ENCODE data around the gene CDKAL1.
"Not testable (repeated sequence)": the region's sequence is repeated elsewhere in the genome, so short reads cannot be mapped to it uniquely, and the experiment has no call there.

CDKAL1 gene

GRCh38 chr6:20811109-20811761 is 277.0 kb downstream of the CDKAL1 start:
- Histone ChIP-seq H3K4me2 (ENCODE audit: low read length) (peak overlapping the region; percentile 56), H3K9ac (ENCODE audit: low read depth, low read length) (peak overlapping the region; percentile 77), H3K9me3 (replicated peaks; ENCODE audit: low read length) (no peaks in the 10 kb centered on the region), H3K27me3 (ENCODE audit: control insufficient read depth, insufficient read depth, low read length) (no peaks in the 10 kb centered on the region), H3K4me3 (ENCODE audit: low read length) (no peak overlapping the region), H3K36me3 (ENCODE audit: insufficient read depth, low read length) (no peaks in the 10 kb centered on the region), H3K4me1 (ENCODE audit: control insufficient read depth, insufficient read depth, low read length) (peaks cover 21% of the 10 kb centered on the region)

DNA sequence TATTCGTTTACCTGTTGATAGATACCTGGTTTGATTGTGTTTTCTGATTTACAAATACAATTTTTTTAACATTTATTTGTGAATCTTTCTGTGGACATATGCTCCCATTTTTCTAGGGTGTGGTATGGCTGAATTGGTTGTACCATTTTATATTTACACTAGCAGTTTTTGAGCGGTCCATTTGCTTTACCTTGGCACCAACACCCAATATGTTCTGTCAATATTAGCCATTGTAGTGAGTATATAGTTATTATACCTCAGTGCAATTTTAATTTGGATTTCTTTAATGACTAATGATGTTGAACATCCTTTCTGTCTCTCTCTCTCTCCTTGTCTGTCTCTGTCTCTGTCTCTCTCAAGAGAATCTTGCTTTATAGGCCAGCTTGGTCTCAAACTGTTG is 278.5 kb downstream of the CDKAL1 start:
- no peaks in the 10 kb centered on the region for H3K9me3 ChIP-seq (replicated peaks; ENCODE audit: low read length)

GRCh38 chr6:20814494-20814893 is 280.2 kb downstream of the CDKAL1 start:
- Histone ChIP-seq H3K36me3 (ENCODE audit: insufficient read depth, low read length) (no peaks in the 10 kb centered on the region), H3K9me3 (replicated peaks; ENCODE audit: low read length) (no peaks in the 10 kb centered on the region), H3K9ac (ENCODE audit: low read depth, low read length) (no peak overlapping the region), H3K4me2 (ENCODE audit: low read length) (no peak overlapping the region), H3K27me3 (ENCODE audit: control insufficient read depth, insufficient read depth, low read length) (no peaks in the 10 kb centered on the region), H3K4me3 (ENCODE audit: low read length) (no peak overlapping the region), H3K4me1 (ENCODE audit: control insufficient read depth, insufficient read depth, low read length) (peaks cover 28% of the 10 kb centered on the region)

More for the DNA sequence above, 278.5 kb downstream of the CDKAL1 start:
- H3K27me3 ChIP-seq (ENCODE audit: control insufficient read depth, insufficient read depth, low read length) = no peaks in the 10 kb centered on the region
- H3K4me2 ChIP-seq (ENCODE audit: low read length) = no peak overlapping the region
- no peak overlapping the region for H3K4me3 ChIP-seq (ENCODE audit: low read length)
- no peak overlapping the region for H3K9ac ChIP-seq (ENCODE audit: low read depth, low read length)
- H3K36me3 ChIP-seq (ENCODE audit: insufficient read depth, low read length) = no peaks in the 10 kb centered on the region
- peaks cover 24% of the 10 kb centered on the region for H3K4me1 ChIP-seq (ENCODE audit: control insufficient read depth, insufficient read depth, low read length)

DNA sequence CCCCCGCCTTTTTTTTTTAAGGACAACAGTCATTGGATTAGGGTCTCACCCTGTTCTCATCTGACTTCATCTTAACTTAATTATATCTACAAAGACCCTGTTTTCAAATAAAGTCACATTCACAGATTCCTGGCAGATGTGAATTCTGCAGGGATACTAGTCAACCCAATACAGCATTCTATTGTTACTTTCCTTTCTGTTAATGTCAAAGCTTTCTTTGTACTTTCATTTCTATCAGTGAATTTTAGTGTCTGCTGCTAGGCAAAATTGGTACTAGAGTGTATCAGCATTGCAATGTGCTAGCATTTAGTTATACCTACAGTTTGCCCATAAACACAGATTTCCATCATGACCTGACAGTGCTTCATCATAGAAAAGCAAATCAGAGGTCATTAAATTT is 281.9 kb downstream of the CDKAL1 start:
- H3K9ac ChIP-seq (ENCODE audit: low read depth, low read length) = no peak overlapping the region
- H3K9me3 ChIP-seq (replicated peaks; ENCODE audit: low read length) = no peaks in the 10 kb centered on the region
- H3K4me1 ChIP-seq (ENCODE audit: control insufficient read depth, insufficient read depth, low read length) = peaks cover 21% of the 10 kb centered on the region
- H3K27me3 ChIP-seq (ENCODE audit: control insufficient read depth, insufficient read depth, low read length) = no peaks in the 10 kb centered on the region
- no peak overlapping the region for H3K4me2 ChIP-seq (ENCODE audit: low read length)
- no peaks in the 10 kb centered on the region for H3K36me3 ChIP-seq (ENCODE audit: insufficient read depth, low read length)
- H3K4me3 ChIP-seq (ENCODE audit: low read length) = no peak overlapping the region

GRCh38 chr6:20817806-20818320 is 283.6 kb downstream of the CDKAL1 start:
- no peak overlapping the region for H3K9ac ChIP-seq (ENCODE audit: low read depth, low read length)
- no peak overlapping the region for H3K4me2 ChIP-seq (ENCODE audit: low read length)
- peaks cover 7% of the 10 kb centered on the region for H3K4me1 ChIP-seq (ENCODE audit: control insufficient read depth, insufficient read depth, low read length)
- H3K27me3 ChIP-seq (ENCODE audit: control insufficient read depth, insufficient read depth, low read length) = no peaks in the 10 kb centered on the region
- H3K4me3 ChIP-seq (ENCODE audit: low read length) = no peak overlapping the region
- H3K36me3 ChIP-seq (ENCODE audit: insufficient read depth, low read length) = no peaks in the 10 kb centered on the region
- no peaks in the 10 kb centered on the region for H3K9me3 ChIP-seq (replicated peaks; ENCODE audit: low read length)

DNA sequence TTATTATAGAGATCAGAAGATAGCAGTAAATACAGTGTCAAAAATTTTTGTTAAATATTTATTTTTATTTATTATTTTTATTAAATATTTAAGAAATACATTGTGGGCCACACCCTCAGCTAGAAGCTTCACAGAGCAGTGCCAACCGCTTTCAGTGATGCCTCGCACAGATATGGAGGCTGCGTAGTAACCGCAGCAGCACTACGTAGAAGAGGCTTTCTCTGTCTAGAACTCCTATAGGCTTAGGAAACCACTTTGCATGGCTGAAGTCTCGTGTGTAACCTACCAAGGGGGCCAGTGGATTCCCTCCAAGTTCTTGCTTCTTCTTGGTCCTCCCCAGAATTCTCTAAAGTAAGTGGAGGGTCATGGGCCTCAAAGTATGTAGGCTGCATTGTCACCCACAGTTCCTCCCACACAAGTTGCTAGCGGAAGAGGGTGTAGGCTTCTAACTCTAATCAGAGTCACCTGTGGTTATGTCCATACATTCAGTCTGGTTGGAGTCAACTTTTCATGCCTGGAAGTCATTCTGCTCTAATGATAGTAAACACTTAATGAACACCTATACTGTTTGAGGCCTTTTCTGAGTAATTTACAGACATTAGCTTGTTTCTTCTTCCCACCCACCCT is 285.6 kb downstream of the CDKAL1 start:
- Histone ChIP-seq H3K4me3 (ENCODE audit: low read length) (no peak overlapping the region), H3K4me1 (ENCODE audit: control insufficient read depth, insufficient read depth, low read length) (peaks cover 7% of the 10 kb centered on the region), H3K9ac (ENCODE audit: low read depth, low read length) (no peak overlapping the region), H3K27me3 (ENCODE audit: control insufficient read depth, insufficient read depth, low read length) (no peaks in the 10 kb centered on the region), H3K36me3 (ENCODE audit: insufficient read depth, low read length) (no peaks in the 10 kb centered on the region), H3K4me2 (ENCODE audit: low read length) (no peak overlapping the region), H3K9me3 (replicated peaks; ENCODE audit: low read length) (no peaks in the 10 kb centered on the region)

DNA sequence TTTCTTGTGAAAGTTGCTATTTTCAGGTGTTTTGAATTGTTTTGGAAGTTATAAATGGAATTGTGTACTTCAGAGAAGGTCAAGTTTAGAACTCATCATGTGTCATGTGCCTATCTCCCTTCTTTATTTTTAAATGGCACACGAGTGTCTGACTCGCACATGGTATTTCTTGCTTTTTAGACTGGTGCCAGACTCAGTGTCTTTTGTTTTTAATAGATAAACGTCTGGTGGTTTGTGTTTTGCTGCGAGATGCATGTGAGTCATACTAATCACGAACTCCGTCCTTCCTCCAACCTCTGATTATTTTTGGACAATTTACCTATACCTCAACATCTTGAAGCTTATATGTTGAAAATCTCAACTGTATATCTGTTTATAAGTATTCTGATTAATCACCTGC is 292.1 kb downstream of the CDKAL1 start:
- H3K4me1 ChIP-seq (ENCODE audit: control insufficient read depth, insufficient read depth, low read length) = peaks cover 29% of the 10 kb centered on the region

GRCh38 chr6:20827798-20828197 is 293.5 kb downstream of the CDKAL1 start:
- Histone ChIP-seq H3K9me3 (replicated peaks; ENCODE audit: low read length) (no peaks in the 10 kb centered on the region), H3K36me3 (ENCODE audit: insufficient read depth, low read length) (no peaks in the 10 kb centered on the region), H3K4me1 (ENCODE audit: control insufficient read depth, insufficient read depth, low read length) (peaks cover 29% of the 10 kb centered on the region), H3K9ac (ENCODE audit: low read depth, low read length) (peak overlapping the region; percentile 48), H3K4me3 (ENCODE audit: low read length) (no peak overlapping the region), H3K4me2 (ENCODE audit: low read length) (peak overlapping the region; percentile 20), H3K27me3 (ENCODE audit: control insufficient read depth, insufficient read depth, low read length) (no peaks in the 10 kb centered on the region)

More for the DNA sequence above, 292.1 kb downstream of the CDKAL1 start:
- Histone ChIP-seq H3K36me3 (ENCODE audit: insufficient read depth, low read length) (no peaks in the 10 kb centered on the region), H3K4me3 (ENCODE audit: low read length) (peak overlapping the region; percentile 5), H3K9me3 (replicated peaks; ENCODE audit: low read length) (no peaks in the 10 kb centered on the region), H3K9ac (ENCODE audit: low read depth, low read length) (peak overlapping the region; percentile 44), H3K27me3 (ENCODE audit: control insufficient read depth, insufficient read depth, low read length) (no peaks in the 10 kb centered on the region), H3K4me2 (ENCODE audit: low read length) (peak overlapping the region; percentile 44)

- peaks cover 29% of the 10 kb centered on the region for H3K4me1 ChIP-seq (ENCODE audit: control insufficient read depth, insufficient read depth, low read length)
These were observed 296.3 kb downstream of the CDKAL1 start for GRCh38 chr6:20830576-20830975.

GRCh38 chr6:20831251-20831650 is 297.0 kb downstream of the CDKAL1 start:
- H3K4me1 ChIP-seq (ENCODE audit: control insufficient read depth, insufficient read depth, low read length) = peaks cover 22% of the 10 kb centered on the region
- H3K9ac ChIP-seq (ENCODE audit: low read depth, low read length); H3K36me3 ChIP-seq (ENCODE audit: insufficient read depth, low read length); H3K9me3 ChIP-seq (replicated peaks; ENCODE audit: low read length); H3K4me3 ChIP-seq (ENCODE audit: low read length); H3K4me2 ChIP-seq (ENCODE audit: low read length); H3K27me3 ChIP-seq (ENCODE audit: control insufficient read depth, insufficient read depth, low read length): not testable (repeated sequence)

More at GRCh38 chr6:20830576-20830975, 296.3 kb downstream of the CDKAL1 start:
- H3K36me3 ChIP-seq (ENCODE audit: insufficient read depth, low read length) = no peaks in the 10 kb centered on the region
- H3K9ac ChIP-seq (ENCODE audit: low read depth, low read length) = no peak overlapping the region
- no peak overlapping the region for H3K4me3 ChIP-seq (ENCODE audit: low read length)
- H3K4me2 ChIP-seq (ENCODE audit: low read length) = no peak overlapping the region
- H3K27me3 ChIP-seq (ENCODE audit: control insufficient read depth, insufficient read depth, low read length) = no peaks in the 10 kb centered on the region
- no peaks in the 10 kb centered on the region for H3K9me3 ChIP-seq (replicated peaks; ENCODE audit: low read length)

DNA sequence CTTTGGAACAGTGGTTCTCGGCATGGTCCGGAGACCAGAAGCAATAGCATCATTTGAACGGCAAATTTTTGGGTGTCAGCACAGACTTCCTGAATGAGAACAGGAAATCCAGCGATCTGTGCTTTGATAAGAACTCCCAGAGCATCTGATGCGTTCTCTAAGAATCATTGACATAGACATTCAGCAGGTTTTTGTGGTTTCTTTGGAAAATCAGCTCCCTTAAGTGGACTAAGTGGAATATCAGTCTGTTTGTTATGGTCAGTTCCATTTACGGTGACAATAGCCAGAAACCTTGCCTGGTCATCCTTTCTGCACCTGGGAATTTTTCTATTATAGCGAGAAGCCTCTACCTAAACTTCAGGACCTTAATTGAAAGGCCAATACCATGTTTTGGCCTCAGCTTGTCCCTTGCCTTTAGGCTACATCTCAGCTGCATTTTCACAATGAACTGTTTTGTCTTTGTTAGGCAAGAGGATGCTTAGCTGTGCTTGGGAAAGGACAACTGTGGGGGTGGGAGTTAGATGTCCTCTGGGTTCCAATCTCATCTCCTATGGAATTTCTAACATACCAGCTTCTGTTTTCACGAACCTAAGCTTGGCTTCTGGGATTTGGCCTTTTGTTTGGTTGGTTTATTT is 299.7 kb downstream of the CDKAL1 start:
- no peaks in the 10 kb centered on the region for H3K4me1 ChIP-seq (ENCODE audit: control insufficient read depth, insufficient read depth, low read length)
- no peaks in the 10 kb centered on the region for H3K36me3 ChIP-seq (ENCODE audit: insufficient read depth, low read length)
- H3K9me3 ChIP-seq (replicated peaks; ENCODE audit: low read length) = no peaks in the 10 kb centered on the region
- H3K27me3 ChIP-seq (ENCODE audit: control insufficient read depth, insufficient read depth, low read length) = no peaks in the 10 kb centered on the region
- no peak overlapping the region for H3K9ac ChIP-seq (ENCODE audit: low read depth, low read length)
- no peak overlapping the region for H3K4me3 ChIP-seq (ENCODE audit: low read length)
- H3K4me2 ChIP-seq (ENCODE audit: low read length) = no peak overlapping the region
